ENCODE data around the gene MRPL50.

Gene MRPL50

GRCh38 chr9:101376111-101376848 is 22.1 kb downstream of the MRPL50 start:
- no peak overlapping the region for H3K4me2 ChIP-seq
- no peak overlapping the region for H3K27ac ChIP-seq
- H3K79me2 ChIP-seq (ENCODE audit: insufficient read depth, low read depth), result no peaks in the 10 kb centered on the region
- no peaks in the 10 kb centered on the region for H3K27me3 ChIP-seq (ENCODE audit: insufficient read depth, low read depth)
- TF ChIP-seq CTCF (conservative IDR thresholded peaks at IDR 0.05; ENCODE audit: low read depth, low read length), result no peak
- H3K4me3 ChIP-seq (IDR thresholded peaks at IDR 0.05; ENCODE audit: insufficient read depth, low read depth, low read length), result no peak overlapping the region
- H2AFZ ChIP-seq (ENCODE audit: low read depth), result no peak overlapping the region
- no peaks in the 10 kb centered on the region for H3K4me1 ChIP-seq (ENCODE audit: low read depth, poor library complexity, severe bottlenecking)
- no peak overlapping the region for H3K9ac ChIP-seq
- H4K20me1 ChIP-seq (ENCODE audit: insufficient read depth), result no peaks in the 10 kb centered on the region
- H3K36me3 ChIP-seq (ENCODE audit: insufficient read depth), result no peaks in the 10 kb centered on the region

- Histone ChIP-seq H3K4me1 (ENCODE audit: low read depth, poor library complexity, severe bottlenecking) (no peaks in the 10 kb centered on the region), H3K4me3 (IDR thresholded peaks at IDR 0.05; ENCODE audit: insufficient read depth, low read depth, low read length) (no peak overlapping the region), H3K27me3 (ENCODE audit: insufficient read depth, low read depth) (no peaks in the 10 kb centered on the region), H3K36me3 (ENCODE audit: insufficient read depth) (no peaks in the 10 kb centered on the region), H3K27ac (no peak overlapping the region), H2AFZ (ENCODE audit: low read depth) (no peak overlapping the region), H3K79me2 (ENCODE audit: insufficient read depth, low read depth) (no peaks in the 10 kb centered on the region), H4K20me1 (ENCODE audit: insufficient read depth) (no peaks in the 10 kb centered on the region), H3K9ac (no peak overlapping the region), H3K4me2 (no peak overlapping the region)
- TF ChIP-seq CTCF (conservative IDR thresholded peaks at IDR 0.05; ENCODE audit: low read depth, low read length), result no peak
Measured at GRCh38 chr9:101375546-101375945, 22.9 kb downstream of the MRPL50 start.

- Histone ChIP-seq H2AFZ (ENCODE audit: low read depth) (no peak overlapping the region), H3K36me3 (ENCODE audit: insufficient read depth) (no peaks in the 10 kb centered on the region), H3K27ac (no peak overlapping the region), H3K4me3 (IDR thresholded peaks at IDR 0.05; ENCODE audit: insufficient read depth, low read depth, low read length) (no peak overlapping the region), H3K4me2 (no peak overlapping the region; the same call in 1 of the 2 replicates), H3K4me1 (ENCODE audit: low read depth, poor library complexity, severe bottlenecking) (no peaks in the 10 kb centered on the region), H4K20me1 (ENCODE audit: insufficient read depth) (no peaks in the 10 kb centered on the region), H3K27me3 (ENCODE audit: insufficient read depth, low read depth) (no peaks in the 10 kb centered on the region), H3K9ac (no peak overlapping the region), H3K79me2 (ENCODE audit: insufficient read depth, low read depth) (no peaks in the 10 kb centered on the region)
- no peak for TF ChIP-seq CTCF (conservative IDR thresholded peaks at IDR 0.05; ENCODE audit: low read depth, low read length)
Measured at GRCh38 chr9:101372327-101373118, 25.9 kb downstream of the MRPL50 start.

- H3K4me1 ChIP-seq (ENCODE audit: low read depth, poor library complexity, severe bottlenecking), result no peaks in the 10 kb centered on the region
- no peak overlapping the region for H3K4me2 ChIP-seq
- no peak overlapping the region for H3K27ac ChIP-seq
- H4K20me1 ChIP-seq (ENCODE audit: insufficient read depth), result no peaks in the 10 kb centered on the region
- no peaks in the 10 kb centered on the region for H3K36me3 ChIP-seq (ENCODE audit: insufficient read depth)
- H2AFZ ChIP-seq (ENCODE audit: low read depth), result no peak overlapping the region
- no peak for TF ChIP-seq CTCF (conservative IDR thresholded peaks at IDR 0.05; ENCODE audit: low read depth, low read length)
- H3K4me3 ChIP-seq (IDR thresholded peaks at IDR 0.05; ENCODE audit: insufficient read depth, low read depth, low read length), result no peak overlapping the region
- no peaks in the 10 kb centered on the region for H3K27me3 ChIP-seq (ENCODE audit: insufficient read depth, low read depth)
- no peaks in the 10 kb centered on the region for H3K79me2 ChIP-seq (ENCODE audit: insufficient read depth, low read depth)
- H3K9ac ChIP-seq, result no peak overlapping the region
Measured at GRCh38 chr9:101371813-101372212, 26.6 kb downstream of the MRPL50 start.

Measured in KMS-11 (cell line).